Hepatocyte (in vitro differentiated cells): ENCODE measurements around the gene DNAH12. TPM values are rescaled to one million over a fixed set of nuclear protein-coding genes. Genes with fewer than 3 reads are reported as not detected.

Source experiments
- DNase-seq: peaks from one replicate; pipeline ENCODE4 v3.0.0-alpha.2; 2016; ENCODE audit warnings: low spot score
- H2AFZ ChIP-seq: fragments of 200-600 bp; sonication (generic); 2 replicates; pipeline ENCODE4 v1.6.0; 2016; ENCODE audit warnings: antibody characterized with exemption, mild to moderate bottlenecking
- H3K27ac ChIP-seq: fragments of 200-600 bp; sonication (generic); 2 replicates; pipeline ENCODE4 v1.5.1; 2016; ENCODE audit warnings: mild to moderate bottlenecking
- H3K27me3 ChIP-seq: fragments of 200-600 bp; sonication (generic); 2 replicates; pipeline ENCODE4 v1.6.1; 2016
- H3K36me3 ChIP-seq: fragments of 200-600 bp; sonication (generic); replicated peaks from 2 replicates; pipeline ENCODE4 v1.5.1; 2016; ENCODE audit warnings: low read depth; ENCODE audit not compliant: insufficient read depth
- H3K4me1 ChIP-seq: fragments of 200-600 bp; sonication (generic); 2 replicates; pipeline ENCODE4 v1.5.1; 2016; ENCODE audit warnings: mild to moderate bottlenecking, moderate library complexity; ENCODE audit not compliant: insufficient read depth
- H3K4me2 ChIP-seq: fragments of 200-600 bp; sonication (generic); 2 replicates; pipeline ENCODE4 v1.6.0; 2016
- H3K4me3 ChIP-seq: fragments of 200-600 bp; sonication (generic); 2 replicates; pipeline ENCODE4 v1.5.1; 2016; ENCODE audit warnings: mild to moderate bottlenecking
- H3K79me2 ChIP-seq: fragments of 200-600 bp; sonication (generic); 2 replicates; pipeline ENCODE4 v1.6.0; 2017; ENCODE audit warnings: mild to moderate bottlenecking
- H3K9me2 ChIP-seq: fragments of 200-600 bp; sonication (generic); replicated peaks from 2 replicates; pipeline ENCODE4 v1.6.0; 2017; ENCODE audit warnings: mild to moderate bottlenecking; ENCODE audit not compliant: insufficient read depth
- H3K9me3 ChIP-seq: fragments of 200-600 bp; sonication (generic); 2 replicates; pipeline ENCODE4 v1.5.1; 2016; ENCODE audit warnings: low read depth, mild to moderate bottlenecking
- H4K20me1 ChIP-seq: fragments of 200-600 bp; sonication (generic); 2 replicates; pipeline ENCODE4 v1.6.0; 2016; ENCODE audit warnings: mild to moderate bottlenecking; ENCODE audit not compliant: insufficient read depth, poor library complexity, severe bottlenecking
- EZH2 ChIP-seq: fragments of 200-600 bp; sonication (generic); IDR thresholded peaks from 2 replicates; pipeline ENCODE4 v1.6.1; 2016; ENCODE audit warnings: antibody characterized with exemption, mild to moderate bottlenecking, borderline replicate concordance
- EZH2phosphoT487 ChIP-seq: fragments of 200-600 bp; sonication (generic); IDR thresholded peaks from one replicate; pipeline ENCODE4 v1.6.1; 2018; ENCODE audit warnings: antibody characterized with exemption, mild to moderate bottlenecking, low read depth, moderate library complexity; ENCODE audit not compliant: unreplicated experiment, severe bottlenecking
- WGBS: methylation state at CpG from one replicate; pipeline ENCODE4 v1.1.6; 2016; ENCODE audit warnings: low lambda C conversion rate; ENCODE audit errors: missing lambda C conversion rate; 5-methylcytosine and 5-hydroxymethylcytosine counted together
- polyA plus RNA-seq: library from polyadenylated mRNA; unstranded; fragments of >200 nt; fragmentation: Nextera tagmentation; extraction: Ambion mirVana; gene quantifications from 2 replicates; pipeline ENCODE4 v1.2.1, GENCODE V29; 2016
- total RNA-seq: library from RNA; depleted of rRNA; stranded (reverse); fragments of >200 nt; gene quantifications from 2 replicates; pipeline ENCODE4 v1.2.3, GENCODE V29; 2014
- TF ChIP-seq, protein P1 (sequence below): fragments of 200-600 bp; sonication (generic); IDR thresholded peaks from 2 replicates; pipeline ENCODE4 v1.5.1; 2016; ENCODE audit warnings: antibody characterized with exemption, mild to moderate bottlenecking; ENCODE audit not compliant: poor library complexity

The DNAH12 gene
- total and polyA plus RNA-seq, 2 experiments from 2014 or later, result 0.06 to 1.5 TPM

- H3K79me2 ChIP-seq, result no peaks in the 10 kb centered on the region
- H3K36me3 ChIP-seq, result no peaks in the 10 kb centered on the region
- TF ChIP-seq, protein P1, sequence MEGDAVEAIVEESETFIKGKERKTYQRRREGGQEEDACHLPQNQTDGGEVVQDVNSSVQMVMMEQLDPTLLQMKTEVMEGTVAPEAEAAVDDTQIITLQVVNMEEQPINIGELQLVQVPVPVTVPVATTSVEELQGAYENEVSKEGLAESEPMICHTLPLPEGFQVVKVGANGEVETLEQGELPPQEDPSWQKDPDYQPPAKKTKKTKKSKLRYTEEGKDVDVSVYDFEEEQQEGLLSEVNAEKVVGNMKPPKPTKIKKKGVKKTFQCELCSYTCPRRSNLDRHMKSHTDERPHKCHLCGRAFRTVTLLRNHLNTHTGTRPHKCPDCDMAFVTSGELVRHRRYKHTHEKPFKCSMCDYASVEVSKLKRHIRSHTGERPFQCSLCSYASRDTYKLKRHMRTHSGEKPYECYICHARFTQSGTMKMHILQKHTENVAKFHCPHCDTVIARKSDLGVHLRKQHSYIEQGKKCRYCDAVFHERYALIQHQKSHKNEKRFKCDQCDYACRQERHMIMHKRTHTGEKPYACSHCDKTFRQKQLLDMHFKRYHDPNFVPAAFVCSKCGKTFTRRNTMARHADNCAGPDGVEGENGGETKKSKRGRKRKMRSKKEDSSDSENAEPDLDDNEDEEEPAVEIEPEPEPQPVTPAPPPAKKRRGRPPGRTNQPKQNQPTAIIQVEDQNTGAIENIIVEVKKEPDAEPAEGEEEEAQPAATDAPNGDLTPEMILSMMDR, result peak; percentile 75
- TF ChIP-seq EZH2phosphoT487, result no peak
- TF ChIP-seq EZH2, result no peak
- H3K4me2 ChIP-seq, result peak overlapping the region; percentile 51
- no peaks in the 10 kb centered on the region for H3K9me2 ChIP-seq
- H2AFZ ChIP-seq, result peak overlapping the region; percentile 54
- no peak overlapping the region for H3K27ac ChIP-seq
- H3K9me3 ChIP-seq, result no peaks in the 10 kb centered on the region
- H3K27me3 ChIP-seq, result no peaks in the 10 kb centered on the region
- DNase-seq, result peak; percentile 63
- no peak overlapping the region for H3K4me3 ChIP-seq
- 30% methylated on average over 3 of the region's 3 CpGs for WGBS
- no peaks in the 10 kb centered on the region for H3K4me1 ChIP-seq
- no peaks in the 10 kb centered on the region for H4K20me1 ChIP-seq
Observed at GRCh38 chr3:57397175-57398026, 146.7 kb downstream of the DNAH12 start.

DNA sequence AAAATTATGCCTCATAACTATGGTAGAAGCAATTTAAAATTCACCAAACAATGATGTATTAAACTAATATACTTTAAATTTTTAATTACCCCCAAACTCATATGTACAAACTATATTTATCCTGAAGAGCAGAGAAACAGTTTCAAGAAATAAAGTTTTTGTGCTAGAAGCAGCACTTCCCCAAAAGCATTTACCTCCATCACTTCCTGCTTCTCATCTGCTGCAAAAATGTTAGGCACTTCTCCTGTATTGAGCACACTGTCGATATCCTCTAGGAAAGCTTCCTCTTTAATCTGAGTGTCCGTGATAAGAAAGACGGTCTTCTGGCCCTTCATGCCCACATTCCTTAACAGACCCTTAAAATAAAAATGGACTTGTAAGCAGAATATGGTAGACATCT lies 150.2 kb downstream of the DNAH12 start:
- Histone ChIP-seq H2AFZ (no peak overlapping the region), H3K27me3 (no peaks in the 10 kb centered on the region), H3K4me2 (no peak overlapping the region), H4K20me1 (no peaks in the 10 kb centered on the region), H3K36me3 (no peaks in the 10 kb centered on the region), H3K9me2 (no peaks in the 10 kb centered on the region), H3K27ac (no peak overlapping the region), H3K4me3 (no peak overlapping the region), H3K9me3 (no peaks in the 10 kb centered on the region), H3K4me1 (no peaks in the 10 kb centered on the region), H3K79me2 (no peaks in the 10 kb centered on the region)
- WGBS, result 52% methylated on average over 3 of the region's 3 CpGs
- TF ChIP-seq EZH2 (no peak), EZH2phosphoT487 (no peak)
- TF ChIP-seq, protein P1, result no peak
- DNase-seq, result no peak

GRCh38 chr3:57391767-57392166 lies 152.4 kb downstream of the DNAH12 start:
- no peak overlapping the region for H3K4me3 ChIP-seq
- peak; percentile 6 for DNase-seq
- no peaks in the 10 kb centered on the region for H3K36me3 ChIP-seq
- no peak overlapping the region for H2AFZ ChIP-seq
- WGBS, result 62% methylated on average over 5 of the region's 5 CpGs
- H3K27me3 ChIP-seq, result no peaks in the 10 kb centered on the region
- no peaks in the 10 kb centered on the region for H3K9me3 ChIP-seq
- no peaks in the 10 kb centered on the region for H3K79me2 ChIP-seq
- H3K4me2 ChIP-seq, result no peak overlapping the region
- H3K4me1 ChIP-seq, result no peaks in the 10 kb centered on the region
- TF ChIP-seq EZH2, result no peak
- no peak for TF ChIP-seq EZH2phosphoT487
- TF ChIP-seq, protein P1, result no peak
- no peak overlapping the region for H3K27ac ChIP-seq
- H3K9me2 ChIP-seq, result no peaks in the 10 kb centered on the region
- H4K20me1 ChIP-seq, result no peaks in the 10 kb centered on the region
